Stimulated activated CD4-positive, alpha-beta T cell treated with anti-CD3 and anti-CD28 coated beads, Interleukin-15, amount 100 ng/mL, for 24 hours (primary cell): ENCODE measurements around the gene LPAR5.
"Not testable (repeated sequence)": the region's sequence is repeated elsewhere in the genome, so short reads cannot be mapped to it uniquely, and the experiment has no call there.

ENCODE experiments used
- DNase-seq: peaks from one replicate; pipeline ENCODE4 v3.0.0-alpha.2; 2020

The LPAR5 gene

GRCh38 chr12:6605421-6606330 lies 30.1 kb downstream of the LPAR5 start:
- DNase-seq: peak; percentile 34

GRCh38 chr12:6604259-6605029 lies 31.3 kb downstream of the LPAR5 start:
- peak; percentile 31 for DNase-seq

- DNase-seq: peak; percentile 43
Observed at GRCh38 chr12:6603095-6603567, 32.6 kb downstream of the LPAR5 start.

GRCh38 chr12:6602526-6602925 lies 33.2 kb downstream of the LPAR5 start:
- no peak for DNase-seq

GRCh38 chr12:6595673-6596072 lies 40.1 kb downstream of the LPAR5 start:
- DNase-seq: not testable (repeated sequence)

- DNase-seq: no peak
Observed at GRCh38 chr12:6592087-6592486, 43.7 kb downstream of the LPAR5 start.

- not testable (repeated sequence) for DNase-seq
Observed at GRCh38 chr12:6586569-6586968, 49.2 kb downstream of the LPAR5 start.

- no peak for DNase-seq
Observed at GRCh38 chr12:6584293-6584692, 51.5 kb downstream of the LPAR5 start.

- DNase-seq: no peak
Observed at GRCh38 chr12:6582959-6583358, 52.8 kb downstream of the LPAR5 start.

GRCh38 chr12:6582196-6582595 lies 53.6 kb downstream of the LPAR5 start:
- no peak for DNase-seq

- no peak for DNase-seq
Observed at GRCh38 chr12:6575648-6576047, 60.1 kb downstream of the LPAR5 start.

GRCh38 chr12:6574576-6575295 lies 61.0 kb downstream of the LPAR5 start:
- peak; percentile 31 for DNase-seq

GRCh38 chr12:6573001-6573400 lies 62.8 kb downstream of the LPAR5 start:
- DNase-seq: no peak

- peak; percentile 67 for DNase-seq
Observed at GRCh38 chr12:6570264-6570887, 65.4 kb downstream of the LPAR5 start.

- DNase-seq: no peak
Observed at GRCh38 chr12:6569786-6570185, 66.0 kb downstream of the LPAR5 start.

GRCh38 chr12:6569312-6569711 lies 66.4 kb downstream of the LPAR5 start:
- no peak for DNase-seq
